HK-2 (cell line): ENCODE data around the gene ZNF750.

ENCODE experiments used
- DNase-seq: peaks from one replicate; pipeline ENCODE4 v3.0.0-alpha.2; 2018; ENCODE audit not compliant: unreplicated experiment

The ZNF750 gene

DNA sequence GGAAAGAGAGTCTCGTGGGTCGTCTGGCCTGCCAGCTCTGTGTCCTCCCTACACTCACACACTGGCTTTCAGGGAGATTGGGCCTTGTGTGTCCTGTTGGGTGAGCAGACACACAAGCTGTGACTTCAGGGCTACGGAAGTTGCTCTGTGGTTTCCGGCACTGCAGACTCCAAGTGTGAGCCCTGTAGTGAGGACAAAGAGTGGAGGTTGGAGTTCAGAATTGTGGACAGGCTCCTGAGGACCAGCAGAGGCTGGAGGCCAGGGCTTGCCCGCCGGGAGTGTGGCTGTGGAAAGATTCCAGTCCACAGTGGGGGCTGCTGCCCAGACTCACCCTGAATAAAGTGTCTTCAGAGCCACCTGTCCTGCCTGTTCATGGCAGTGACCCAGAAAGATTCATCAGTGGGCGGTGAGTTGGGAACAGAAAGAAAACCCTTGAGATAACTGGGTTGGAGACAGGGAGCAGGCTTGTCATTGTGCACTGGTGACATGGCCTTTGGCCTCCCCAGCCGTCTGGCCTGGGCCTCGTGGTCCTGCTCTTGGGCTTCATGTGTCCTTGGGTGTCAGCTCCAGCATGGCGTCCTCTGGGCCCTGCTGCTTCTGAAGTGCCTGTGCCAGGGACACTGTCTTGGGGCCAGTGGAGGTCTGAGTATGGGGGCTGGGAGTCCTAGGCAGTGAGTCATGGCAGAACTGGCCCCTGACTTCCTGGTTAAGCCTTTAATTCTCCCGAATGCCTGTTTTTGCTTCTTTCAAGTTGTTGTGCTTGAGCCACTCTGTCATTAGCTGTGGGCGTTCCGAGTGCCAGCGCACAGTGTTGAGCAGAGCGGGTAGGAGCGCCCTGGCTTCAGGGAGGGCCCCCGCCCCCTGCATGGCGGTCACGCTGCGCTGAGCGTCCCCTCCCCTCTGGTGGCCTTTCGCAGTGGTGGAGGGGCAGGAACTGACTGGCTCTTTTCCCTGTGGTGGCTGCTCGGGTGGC lies 19.9 kb upstream of the ZNF750 start:
- peak; percentile 84 for DNase-seq

DNA sequence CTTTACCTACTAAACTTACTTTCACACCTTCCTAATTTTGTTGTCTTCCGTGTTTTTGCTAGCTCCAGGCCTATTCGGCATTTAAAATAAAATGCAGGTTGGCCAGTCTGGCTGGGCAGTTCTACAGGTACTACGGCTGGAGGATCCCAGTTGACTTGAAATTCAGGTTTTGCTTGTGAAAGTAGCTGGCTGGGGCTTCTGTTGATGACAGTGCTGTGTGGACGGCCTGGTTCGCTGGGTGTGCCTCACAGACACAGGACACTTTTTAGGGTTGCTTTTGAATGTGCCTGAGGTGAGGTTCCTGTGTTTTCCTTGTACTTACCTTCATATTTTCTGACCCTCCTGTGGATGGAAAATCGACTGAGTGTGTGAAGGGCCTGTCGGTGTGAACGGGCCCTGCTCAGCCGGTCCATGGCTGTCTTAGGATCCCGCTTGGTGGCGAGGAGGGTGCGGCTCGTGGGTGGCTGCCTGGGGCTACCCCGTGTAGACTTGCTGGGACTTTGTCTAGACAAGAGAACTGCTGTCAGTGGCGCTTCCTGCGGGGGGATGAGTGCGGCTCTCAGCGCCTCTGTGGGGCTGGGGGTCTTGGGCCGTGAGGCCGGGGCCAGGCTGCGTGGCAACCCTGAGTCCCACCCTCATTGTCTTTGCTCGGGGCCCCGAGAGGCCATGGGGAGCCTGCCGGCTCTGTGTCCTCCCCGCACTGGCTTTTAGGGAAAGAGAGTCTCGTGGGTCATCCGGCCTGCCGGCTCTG lies 18.7 kb upstream of the ZNF750 start:
- no peak for DNase-seq

DNA sequence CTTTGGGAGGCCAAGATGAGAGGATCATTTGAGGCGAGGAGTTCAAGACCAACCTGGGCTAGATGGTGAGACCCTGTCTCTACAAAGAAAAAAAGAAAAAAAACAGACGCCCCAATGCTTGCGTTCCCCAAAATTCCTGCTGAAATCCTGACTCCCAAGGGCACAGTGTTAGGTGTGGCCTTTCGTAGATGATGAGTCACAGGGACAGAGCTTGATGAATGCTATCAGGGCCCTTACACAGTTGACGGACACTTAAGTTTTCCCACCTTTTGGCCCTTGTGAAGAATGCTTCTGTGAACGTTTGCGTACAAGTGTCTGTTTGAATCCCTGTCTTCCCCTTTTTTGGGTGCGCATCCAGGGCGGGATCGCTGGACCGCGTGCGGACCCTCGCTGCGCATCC lies 16.5 kb upstream of the ZNF750 start:
- no peak for DNase-seq

DNA sequence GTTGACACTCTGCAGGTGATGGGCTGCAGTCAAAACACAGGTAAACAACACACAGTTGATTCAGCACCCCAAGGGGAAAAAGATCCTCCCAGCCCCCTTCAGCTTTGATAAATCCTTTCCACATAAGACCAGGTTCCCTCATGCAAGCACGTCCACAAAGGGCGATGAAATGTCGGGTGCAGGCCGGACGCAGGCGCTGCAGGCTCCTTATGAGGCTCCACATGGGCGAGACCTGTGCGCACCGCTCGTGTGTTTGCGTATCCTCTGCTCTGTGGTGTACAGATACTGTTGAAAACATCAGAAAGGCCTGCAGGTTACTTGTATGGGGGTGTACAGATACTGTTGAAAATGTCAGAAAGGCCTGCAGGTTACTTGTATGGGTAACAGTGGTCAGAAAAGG lies 14.4 kb upstream of the ZNF750 start:
- no peak for DNase-seq

DNA sequence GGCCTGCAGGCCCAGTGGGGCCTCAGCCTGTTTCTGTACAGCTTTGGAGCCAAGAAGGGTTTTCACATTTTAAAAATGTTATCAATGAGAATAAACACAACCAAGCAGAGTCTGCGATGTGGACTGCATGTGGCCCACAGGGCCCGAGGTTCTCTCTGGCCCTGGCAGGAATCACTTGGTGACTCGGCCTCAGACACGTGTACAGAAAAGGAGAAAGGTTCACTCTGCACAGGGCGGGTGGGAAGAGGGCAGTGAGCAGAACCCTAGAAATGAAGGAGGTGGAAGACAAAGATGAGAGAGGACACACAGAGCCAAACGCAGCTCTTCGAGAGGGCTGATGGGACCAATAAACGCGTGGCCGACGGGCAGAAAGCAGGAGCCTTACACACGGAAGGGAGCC lies 11.6 kb upstream of the ZNF750 start:
- no peak for DNase-seq

DNA sequence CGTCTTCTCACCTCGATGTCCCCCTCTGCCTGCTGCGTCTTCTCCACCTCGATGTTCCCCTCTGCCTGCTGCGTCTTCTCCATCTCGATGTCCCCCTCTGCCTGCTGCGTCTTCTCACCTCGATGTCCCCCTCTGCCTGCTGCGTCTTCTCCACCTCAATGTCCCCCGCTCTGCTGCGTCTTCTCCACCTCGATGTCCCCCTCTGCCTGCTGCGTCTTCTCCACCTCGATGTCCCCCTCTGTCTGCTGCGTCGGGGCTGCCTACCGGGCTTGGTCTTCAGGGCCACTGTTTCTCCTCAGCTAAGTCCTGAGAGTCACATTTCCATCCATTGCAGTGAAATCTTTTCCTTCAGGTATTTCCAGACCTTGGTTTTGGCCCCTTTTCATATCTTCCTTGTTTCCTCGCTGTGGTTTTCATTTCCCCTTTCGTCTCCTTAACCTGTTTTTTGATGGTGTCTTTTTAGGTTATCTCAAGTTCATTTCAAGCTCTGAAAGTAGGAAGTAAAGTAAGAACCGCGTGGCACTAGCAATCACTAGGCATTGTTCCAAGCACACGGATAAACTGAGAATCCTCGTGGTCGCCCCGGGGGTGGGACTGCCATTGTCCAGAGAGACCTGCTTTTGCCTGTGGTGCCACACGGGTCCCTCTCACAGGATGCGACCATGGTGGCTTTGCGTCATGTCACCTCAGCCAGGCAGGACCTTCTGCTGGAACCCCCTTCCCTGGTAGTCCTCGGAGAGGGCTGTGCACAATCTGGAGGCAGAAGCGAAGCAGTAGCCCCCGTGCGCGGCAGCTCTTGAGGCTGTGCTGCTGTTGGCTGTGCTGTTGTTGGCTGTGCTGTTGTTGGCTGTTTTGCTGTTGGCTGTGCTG lies 9.5 kb upstream of the ZNF750 start:
- DNase-seq = no peak

DNA sequence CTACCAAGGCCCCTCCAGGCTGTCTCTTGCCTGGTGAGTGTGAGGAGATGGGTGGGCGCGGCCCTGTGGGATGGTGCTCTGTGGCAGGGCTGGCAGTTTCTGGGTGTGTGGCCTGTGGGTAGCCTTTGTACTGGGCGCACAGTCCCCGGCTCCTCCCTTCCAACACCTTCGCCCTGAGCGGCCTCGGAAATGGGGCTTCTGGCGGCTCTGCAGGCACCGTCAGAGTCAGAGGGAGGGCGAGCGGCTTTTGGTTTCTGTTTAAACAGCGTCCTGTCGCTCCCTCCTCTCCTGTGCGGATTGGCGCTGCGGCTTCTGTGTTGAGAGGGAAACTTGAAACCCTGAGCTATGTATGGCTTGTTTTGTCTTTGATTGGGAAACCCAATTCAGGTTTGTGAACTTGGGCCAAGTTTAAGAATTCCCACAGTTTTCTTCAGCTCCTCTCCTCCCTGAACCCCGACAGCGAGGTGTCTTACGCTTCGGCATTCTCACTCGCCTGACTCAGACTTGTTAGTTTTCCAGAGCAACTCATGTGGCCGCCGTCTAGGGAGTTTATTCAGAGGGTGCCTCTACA lies 8.3 kb upstream of the ZNF750 start:
- no peak for DNase-seq

DNA sequence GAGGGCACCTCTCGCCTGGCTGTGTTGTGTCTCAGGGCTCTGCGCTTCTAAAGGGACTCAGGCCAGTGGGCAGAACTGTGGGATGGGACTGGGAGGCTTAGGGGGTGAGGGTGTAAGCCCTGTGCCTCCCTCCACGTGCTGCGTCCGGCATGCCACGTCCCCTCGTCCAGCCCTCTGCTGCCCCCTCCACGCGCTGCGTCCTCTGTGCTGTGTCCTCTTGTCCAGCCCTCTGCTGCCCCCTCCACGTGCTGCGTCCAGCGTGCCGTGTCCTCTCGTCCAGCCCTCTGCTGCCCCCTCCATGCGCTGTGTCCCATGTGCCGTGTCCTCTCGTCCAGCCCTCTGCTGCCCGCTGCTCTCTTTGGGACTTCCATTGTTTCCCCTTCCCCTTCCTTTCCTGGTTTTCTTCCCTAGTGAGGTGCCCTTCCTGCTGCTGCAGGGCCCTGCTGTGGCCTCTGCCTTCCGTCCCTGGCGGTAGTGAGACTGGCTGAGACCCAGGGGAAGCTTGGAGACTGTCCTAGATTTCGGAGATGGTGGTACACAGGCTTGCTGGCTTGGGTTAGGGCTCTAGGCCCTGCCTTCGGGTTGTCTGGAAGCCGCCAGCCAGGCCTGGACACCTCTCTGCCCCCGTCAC lies 6.4 kb upstream of the ZNF750 start:
- no peak for DNase-seq

DNA sequence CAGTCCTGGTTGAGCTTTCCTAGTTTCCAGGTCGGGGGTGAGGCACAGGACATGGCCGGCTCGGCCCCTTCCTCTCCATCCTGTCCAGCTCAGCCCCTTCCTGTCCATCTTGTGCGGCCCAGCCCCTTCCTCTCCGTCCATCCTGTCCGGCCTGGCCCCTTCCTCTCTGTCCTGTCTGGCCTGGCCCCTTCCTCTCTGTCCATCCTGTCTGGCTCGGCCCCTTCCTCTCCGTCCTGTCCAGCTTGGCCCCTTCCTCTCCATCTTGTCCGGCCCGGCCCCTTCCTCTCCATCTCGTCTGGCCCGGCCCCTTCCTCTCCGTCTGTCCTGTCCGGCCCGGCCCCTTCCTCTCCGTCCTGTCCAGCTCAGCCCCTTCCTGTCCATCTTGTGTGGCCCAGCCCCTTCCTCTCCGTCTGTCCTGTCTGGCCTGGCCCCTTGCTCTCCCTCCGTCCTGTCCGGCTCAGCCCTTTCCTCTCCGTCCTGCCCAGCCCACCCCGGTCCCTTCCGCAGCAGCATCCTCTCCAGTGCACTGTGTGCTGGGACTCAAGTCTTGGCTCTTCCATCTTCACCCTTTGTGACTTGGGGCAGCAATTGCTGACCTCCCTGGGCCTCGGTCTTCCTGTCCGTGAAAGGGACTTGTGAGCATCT lies 5.5 kb upstream of the ZNF750 start:
- no peak for DNase-seq

DNA sequence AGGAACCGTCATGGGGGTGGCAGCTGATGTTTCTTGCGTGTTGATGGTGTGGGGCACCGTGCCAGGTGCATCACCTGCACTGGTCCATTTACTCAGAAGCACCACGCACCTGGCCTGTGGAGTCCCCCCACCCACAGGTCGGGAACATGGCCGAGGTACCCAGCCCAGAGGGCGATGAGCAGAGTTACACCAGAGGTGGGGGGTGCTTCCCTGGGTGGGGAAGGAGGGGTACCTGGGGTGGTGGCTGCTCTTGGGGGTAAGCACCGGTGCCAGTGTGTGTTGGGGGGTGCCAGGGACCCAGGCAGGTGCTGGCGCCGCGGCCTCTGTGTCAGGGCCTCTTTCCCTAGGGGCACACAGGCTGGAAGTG lies 5.0 kb upstream of the ZNF750 start:
- no peak for DNase-seq

DNA sequence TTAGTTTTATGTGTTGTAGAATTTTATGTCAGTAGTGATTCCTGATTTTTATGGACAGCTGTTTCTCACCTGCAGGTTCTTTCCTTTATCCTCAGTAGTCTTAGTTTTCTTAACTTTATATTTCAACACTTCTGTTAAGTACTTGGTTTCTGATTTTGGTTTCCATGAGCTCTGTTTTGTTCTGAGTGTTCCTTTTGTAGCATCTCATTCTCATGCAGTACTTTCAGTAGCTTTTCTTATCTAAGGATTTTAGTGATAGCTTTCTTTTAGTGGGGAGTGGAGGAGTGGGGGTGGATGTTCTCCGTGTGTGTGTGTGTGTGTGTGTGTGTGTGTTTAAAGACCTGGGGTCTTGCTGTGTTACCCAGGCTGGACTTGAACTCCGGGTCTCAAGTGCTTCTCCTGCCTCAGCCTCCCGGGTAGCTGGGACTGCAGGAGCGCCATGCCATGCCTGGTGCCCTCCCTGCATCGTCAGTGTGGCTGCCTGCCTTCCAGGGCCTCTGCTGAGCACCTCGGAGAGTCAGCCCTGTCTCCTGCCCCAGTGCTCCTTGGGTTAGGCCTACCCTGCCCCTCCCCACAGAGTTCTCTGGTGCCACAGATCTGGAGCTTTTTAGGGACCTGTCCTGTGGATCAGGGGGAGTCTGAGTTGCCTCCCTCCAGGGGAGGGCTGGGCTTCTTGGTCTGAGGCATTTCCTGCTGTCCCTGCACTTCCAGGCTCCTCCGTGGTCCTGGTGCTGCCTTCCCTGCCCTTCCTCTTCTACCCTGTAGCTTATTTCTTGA lies 4.3 kb upstream of the ZNF750 start:
- no peak for DNase-seq

DNA sequence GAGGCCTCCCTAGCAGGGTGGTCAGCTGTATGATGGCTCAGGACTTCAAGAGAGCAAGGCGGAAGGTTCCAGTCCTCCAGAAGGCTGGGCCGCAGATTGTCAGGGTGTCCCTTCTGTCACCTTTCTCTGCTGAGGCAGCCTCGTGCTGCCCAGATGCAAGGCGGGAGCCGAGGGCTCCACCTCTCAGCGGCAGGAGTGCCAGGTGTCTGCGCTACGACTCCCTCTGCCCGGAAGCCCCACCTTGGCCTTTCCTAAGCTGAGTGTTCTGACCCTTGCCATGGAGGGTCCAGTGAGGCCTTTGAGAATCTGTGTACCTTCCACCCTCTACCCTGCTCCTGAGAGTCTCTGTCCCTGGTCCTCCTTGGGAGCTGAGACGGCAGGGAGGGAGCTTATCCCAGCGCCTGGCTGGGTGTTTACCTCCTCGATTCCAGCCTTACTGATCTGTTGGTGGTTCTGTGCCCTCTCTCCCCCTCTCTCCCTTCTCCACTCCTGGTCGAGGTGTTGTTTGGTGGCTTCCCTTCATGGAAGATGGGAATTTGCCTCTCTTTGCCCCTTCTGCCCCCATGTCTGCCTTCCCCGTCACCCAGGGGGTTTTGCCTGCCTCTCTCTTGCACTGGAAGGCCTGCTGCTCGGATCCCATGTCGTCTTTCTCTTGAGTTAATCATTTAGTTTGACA lies 2.2 kb upstream of the ZNF750 start:
- DNase-seq = no peak

DNA sequence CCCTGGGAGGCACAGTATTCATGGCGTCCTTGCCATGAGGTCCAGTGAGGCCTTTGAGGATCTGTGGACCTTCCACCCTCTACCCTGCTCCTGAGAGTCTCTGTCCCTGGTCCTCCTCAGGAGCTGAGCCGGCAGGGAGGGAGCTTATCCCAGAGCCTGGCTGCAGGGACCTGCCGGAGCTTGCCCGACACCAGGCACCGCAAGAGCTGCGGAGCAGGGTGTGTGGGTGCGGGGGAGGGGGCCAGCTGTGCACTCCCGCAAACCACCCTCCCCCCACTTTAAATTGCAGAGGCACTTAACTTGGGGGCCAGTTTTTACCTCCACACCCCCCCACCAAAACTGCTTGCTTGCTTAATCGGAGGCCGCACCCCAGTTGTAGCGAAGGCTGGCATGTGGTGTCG lies 609 bp upstream of the ZNF750 start:
- no peak for DNase-seq

DNA sequence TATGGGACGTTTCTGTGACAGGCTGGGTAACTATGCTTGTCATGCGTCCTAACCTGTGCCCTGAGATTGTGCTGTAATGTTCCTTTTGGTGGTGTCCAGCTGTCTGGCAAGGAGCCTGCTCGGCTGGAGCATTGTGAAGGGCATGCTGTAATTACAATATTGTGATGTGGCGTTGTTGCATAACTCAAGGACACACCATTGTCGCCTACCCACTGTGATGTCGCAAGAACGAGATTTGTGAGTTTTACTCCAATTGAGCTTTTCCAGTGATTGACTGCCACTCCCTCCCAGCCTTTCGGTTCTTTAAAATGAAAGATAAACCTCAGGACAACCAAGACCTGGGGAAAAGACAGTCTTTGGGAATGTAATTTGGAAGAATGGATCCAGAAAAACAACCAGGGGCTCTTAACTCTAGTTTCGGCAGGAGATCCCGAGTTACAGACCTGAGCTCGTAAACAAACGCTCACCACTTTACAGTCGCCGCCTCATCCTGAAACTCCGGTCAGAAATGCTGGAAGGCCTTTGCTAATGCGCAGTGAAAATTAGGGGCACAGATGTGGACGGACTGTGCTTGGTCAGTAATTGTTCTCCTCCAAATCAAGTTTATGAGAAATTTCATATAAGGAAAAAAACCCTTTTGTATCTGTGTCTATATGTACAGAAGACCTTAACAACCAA lies 1.3 kb downstream of the ZNF750 start:
- DNase-seq = no peak

DNA sequence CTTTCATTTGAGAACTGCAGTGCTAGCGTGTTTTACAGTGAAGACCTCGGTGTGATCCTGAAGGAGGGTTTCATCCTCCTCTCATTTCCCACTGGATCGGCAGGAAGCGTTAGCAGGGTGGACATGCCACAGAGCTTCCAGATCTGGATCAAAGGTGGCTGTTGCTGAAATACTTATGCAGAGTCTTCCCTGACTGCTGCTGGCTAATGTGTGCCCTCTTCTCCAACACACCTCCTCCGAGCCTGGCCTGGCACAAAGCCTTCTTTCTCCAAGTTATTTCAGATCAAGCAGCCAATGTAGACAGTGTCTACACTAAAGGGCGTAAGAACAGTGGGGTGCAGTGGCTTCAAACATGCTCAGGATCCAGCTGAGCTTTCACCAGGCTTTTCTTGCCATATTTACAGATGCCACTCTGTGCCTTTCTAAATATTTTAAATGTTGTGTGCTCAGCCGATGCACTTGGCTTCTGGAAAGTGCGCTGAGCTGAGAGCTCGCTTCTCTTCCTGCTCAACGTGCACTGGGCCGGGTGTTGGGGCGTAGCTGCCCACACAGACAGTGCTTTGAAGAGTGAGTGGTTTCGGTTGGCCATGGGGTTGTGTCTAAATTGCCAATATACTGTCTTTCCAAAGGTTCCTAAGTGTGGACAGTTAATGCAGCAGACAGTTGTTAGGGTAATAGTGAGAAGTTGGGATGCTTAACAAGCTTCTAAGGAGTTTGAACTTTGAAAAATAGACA lies 2.1 kb downstream of the ZNF750 start:
- no peak for DNase-seq

DNA sequence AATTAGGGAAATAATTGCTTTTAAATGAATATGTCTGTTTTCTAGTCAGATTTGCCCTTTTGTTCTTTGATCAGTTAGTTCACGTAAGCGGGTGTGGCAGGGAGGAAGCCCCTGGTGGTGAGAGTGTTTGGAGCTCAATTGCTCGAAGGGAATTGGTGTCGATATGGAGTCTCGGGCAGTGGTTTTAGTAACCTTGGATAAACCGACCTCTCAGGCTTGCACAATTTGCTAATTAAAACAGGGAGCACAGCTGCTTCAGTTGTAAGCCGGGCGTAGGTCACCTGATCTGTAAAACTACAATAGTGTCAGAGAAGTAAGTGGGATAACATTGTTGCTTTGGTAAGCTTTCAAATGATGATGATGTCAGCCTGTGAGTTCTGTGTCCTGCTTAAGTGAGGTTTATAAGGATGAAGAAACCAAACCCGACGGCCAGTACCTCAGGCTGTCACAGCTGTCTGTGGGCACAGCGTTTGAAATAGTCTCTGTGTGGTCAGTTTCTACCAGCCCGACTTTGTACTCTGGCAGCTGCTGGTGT lies 2.9 kb downstream of the ZNF750 start:
- DNase-seq = no peak

DNA sequence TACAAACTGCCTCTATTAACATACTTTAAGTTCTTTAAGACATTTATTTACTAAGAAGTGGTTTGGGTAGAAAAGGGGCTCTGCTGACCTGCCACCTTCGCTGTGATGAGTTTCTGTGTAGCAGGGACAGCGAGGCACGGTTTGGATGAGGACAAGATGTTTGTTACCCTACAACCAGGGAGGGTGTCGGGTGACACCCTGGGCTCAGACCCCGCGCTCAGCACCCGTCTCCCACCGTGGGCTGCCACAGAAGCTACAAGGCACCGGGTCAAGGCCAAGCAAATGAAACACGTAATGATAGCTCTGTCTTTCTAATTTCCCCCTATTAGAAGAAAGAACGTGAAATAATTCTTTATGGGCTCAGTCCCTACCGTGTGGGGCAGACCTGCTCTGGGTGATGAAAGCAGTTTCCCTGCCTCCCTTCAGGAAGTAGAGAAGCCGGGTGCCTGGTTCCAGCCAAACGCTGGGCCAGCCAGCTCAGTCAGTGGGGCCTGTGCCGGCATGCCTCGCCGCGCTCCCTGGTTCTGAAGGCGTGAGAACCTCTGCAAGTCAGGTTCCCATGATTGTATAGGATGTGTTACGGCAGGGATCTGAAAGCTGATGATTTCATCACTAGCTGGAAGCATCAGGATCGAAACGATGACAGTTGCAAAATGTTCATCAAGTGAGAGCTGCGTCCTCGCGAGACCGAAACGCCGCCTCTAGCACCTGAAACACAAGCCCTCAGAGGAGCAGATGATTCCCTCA lies 3.9 kb downstream of the ZNF750 start:
- DNase-seq = no peak
